Mammary epithelial cell (primary cell): ENCODE data around the gene IGF2BP3.

Experiments used
- CTCF ChIP-seq, 2 donors: IDR thresholded peaks in 1 of 2; conservative IDR thresholded peaks in 1 of 2; 2 replicates each; pipeline ENCODE4 v1.5.1; 2011 to 2012; ENCODE audit warnings: inconsistent platforms in 2 of 2, low read length in 2 of 2, mild to moderate bottlenecking in 2 of 2, control low read depth in 1 of 2, low read depth in 1 of 2; ENCODE audit not compliant: insufficient read depth in 1 of 2; ENCODE audit errors: extremely low read depth in 1 of 2
- EZH2 ChIP-seq: IDR thresholded peaks from 2 replicates; pipeline ENCODE4 v1.6.1; 2012; ENCODE audit warnings: low read length, inconsistent platforms, borderline replicate concordance

GRCh38 chr7:23449941-23450340 is 20.4 kb downstream of the IGF2BP3 start:
- TF ChIP-seq CTCF (conservative IDR thresholded peaks at IDR 0.05 in 1 of 2, IDR thresholded peaks at IDR 0.05 in 1 of 2; ENCODE audit: extremely low read depth in 1 of 2, insufficient read depth in 1 of 2, low read depth in 1 of 2, low read length in 2 of 2) (no peak), EZH2 (no peak)
